Erythroblast (primary cell): Measurements from ENCODE around the gene LRRC46.

Experiments used
- GATA1 ChIP-seq: IDR thresholded peaks from 2 replicates; pipeline ENCODE4 v1.6.1; 2011; ENCODE audit warnings: low read depth, mild to moderate bottlenecking, control low read depth, low read length, moderate library complexity
- POLR2A ChIP-seq: IDR thresholded peaks from 2 replicates; pipeline ENCODE4 v1.6.1; 2011; ENCODE audit warnings: mild to moderate bottlenecking, low read length

DNA sequence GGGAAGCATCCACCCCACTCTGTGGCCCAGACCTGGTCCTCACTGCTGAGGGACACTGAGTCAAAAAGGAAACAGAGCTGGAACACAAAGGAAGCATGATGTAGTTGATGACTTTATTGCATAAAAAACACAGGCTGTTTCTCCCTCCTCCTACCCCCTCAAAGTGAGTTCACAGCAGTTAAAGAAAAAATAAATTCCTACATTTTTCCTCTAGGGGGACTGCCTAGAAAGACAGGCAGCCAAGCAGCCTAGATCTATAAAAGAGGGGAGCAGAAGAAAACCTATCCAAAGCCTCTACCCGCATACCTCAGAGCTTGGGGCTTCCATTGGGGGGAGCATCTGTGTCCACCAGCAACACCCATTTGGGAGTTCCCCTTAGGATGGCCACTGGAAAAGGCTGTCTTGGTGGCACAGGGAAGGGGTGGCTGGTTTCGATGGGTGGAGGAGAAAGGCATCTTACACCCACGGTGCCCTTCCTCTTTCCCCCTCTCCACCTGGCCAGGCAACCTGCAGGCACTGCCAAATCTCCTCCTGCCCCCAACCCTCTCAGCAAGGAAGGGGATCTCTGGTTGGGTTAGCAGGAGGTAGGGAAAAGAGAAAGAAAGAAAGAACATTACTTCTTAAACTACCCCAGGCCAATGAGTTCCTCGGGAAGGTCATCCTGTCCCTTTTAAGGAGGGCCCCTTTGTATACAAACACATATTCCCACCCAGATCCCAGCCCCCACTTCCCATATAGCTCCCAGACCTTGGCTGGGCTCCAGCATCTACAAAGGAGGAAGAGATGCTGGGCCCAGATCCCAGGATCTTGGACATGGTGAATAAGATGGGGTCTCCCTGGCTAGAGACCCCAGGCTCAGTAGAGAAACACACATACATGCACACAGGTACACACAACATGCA is 13.6 kb downstream of the LRRC46 start:
- TF ChIP-seq POLR2A (no peak), GATA1 (no peak)
